ENCODE measurements around the gene STK38. TPM values are rescaled to one million over a fixed set of nuclear protein-coding genes. Genes with fewer than 3 reads are reported as not detected.

The STK38 gene
- total RNA-seq, 4 donors from 2014 or later = 20.5 to 51.0 (median 40.6) TPM

DNA sequence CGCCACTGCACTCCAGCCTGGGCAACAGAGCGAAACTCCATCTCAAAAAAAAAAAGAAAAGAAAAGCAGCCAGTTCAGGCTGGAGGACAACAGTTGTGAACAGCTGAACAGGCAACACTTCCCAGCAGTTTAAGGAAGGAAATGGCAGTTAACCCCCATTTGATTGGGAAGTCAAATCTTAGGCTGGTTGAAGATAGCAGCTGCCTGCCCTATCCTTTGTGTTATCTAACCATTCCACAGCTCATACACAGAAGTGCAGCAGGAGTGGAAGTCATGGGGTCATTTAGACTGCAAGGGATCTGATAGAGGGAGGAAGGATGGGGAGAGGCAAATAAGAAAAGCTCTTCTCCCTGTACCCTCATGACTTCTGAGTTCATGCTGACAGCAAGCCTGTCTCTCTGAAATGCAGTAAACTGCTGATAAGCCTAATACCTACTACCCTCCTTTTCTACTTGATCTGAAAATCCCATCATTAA lies 69.2 kb downstream of the STK38 start:
- no peak overlapping the region for H3K27ac ChIP-seq
- H3K27me3 ChIP-seq = no peaks in the 10 kb centered on the region
- TF ChIP-seq POLR2A (IDR thresholded peaks at IDR 0.05) = no peak
- TF ChIP-seq, protein P1, sequence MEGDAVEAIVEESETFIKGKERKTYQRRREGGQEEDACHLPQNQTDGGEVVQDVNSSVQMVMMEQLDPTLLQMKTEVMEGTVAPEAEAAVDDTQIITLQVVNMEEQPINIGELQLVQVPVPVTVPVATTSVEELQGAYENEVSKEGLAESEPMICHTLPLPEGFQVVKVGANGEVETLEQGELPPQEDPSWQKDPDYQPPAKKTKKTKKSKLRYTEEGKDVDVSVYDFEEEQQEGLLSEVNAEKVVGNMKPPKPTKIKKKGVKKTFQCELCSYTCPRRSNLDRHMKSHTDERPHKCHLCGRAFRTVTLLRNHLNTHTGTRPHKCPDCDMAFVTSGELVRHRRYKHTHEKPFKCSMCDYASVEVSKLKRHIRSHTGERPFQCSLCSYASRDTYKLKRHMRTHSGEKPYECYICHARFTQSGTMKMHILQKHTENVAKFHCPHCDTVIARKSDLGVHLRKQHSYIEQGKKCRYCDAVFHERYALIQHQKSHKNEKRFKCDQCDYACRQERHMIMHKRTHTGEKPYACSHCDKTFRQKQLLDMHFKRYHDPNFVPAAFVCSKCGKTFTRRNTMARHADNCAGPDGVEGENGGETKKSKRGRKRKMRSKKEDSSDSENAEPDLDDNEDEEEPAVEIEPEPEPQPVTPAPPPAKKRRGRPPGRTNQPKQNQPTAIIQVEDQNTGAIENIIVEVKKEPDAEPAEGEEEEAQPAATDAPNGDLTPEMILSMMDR (IDR thresholded peaks at IDR 0.05) = no peak
- no peak for TF ChIP-seq POLR2AphosphoS5 (IDR thresholded peaks at IDR 0.05)
- no peak for TF ChIP-seq EP300 (IDR thresholded peaks at IDR 0.05)
- 85 to 90% methylated on average over 2 of the region's 2 CpGs for WGBS, 2 donors (ENCODE audit: low coverage in 1 of 2)
- H3K4me1 ChIP-seq = no peaks in the 10 kb centered on the region
- H3K4me3 ChIP-seq = no peak overlapping the region
- ATAC-seq = no peak
- no peaks in the 10 kb centered on the region for H3K9me3 ChIP-seq
- peaks cover 0 to 68% of the 10 kb centered on the region in 2 donors for H3K36me3 ChIP-seq

DNA sequence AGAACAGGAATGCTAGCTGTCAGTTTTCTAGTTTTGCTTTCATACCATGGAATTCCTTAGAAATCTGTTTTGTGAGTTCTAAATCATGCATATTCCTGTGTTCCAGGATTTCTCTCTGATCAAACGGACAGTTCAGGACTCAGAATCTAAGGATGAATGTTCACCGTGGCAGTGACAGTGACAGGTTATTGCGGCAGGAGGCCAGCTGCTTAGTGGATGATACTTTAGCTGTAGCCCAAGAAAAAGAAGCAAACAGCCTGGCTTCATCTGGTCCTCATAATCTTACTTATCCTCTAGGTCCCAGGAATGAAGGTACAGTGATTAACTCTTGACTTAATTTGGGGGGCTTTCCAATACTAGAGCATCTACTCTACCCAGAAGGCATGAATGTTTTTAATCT lies 77.3 kb downstream of the STK38 start:
- H3K4me1 ChIP-seq = peaks cover 0 to 7% (median 0%) of the 10 kb centered on the region in 3 donors
- no peaks in the 10 kb centered on the region for H3K9me3 ChIP-seq
- H3K27me3 ChIP-seq = no peaks in the 10 kb centered on the region
- no peak for TF ChIP-seq EP300 (IDR thresholded peaks at IDR 0.05)
- no peak for TF ChIP-seq POLR2A (IDR thresholded peaks at IDR 0.05)
- no peak for TF ChIP-seq POLR2AphosphoS5 (IDR thresholded peaks at IDR 0.05)
- TF ChIP-seq, protein P1 (IDR thresholded peaks at IDR 0.05) = no peak
- H3K36me3 ChIP-seq = peaks cover 0 to 42% of the 10 kb centered on the region in 2 donors
- WGBS, 2 donors (ENCODE audit: low coverage in 1 of 2) = 78 to 100% methylated on average over 3 of the region's 3 CpGs
- H3K27ac ChIP-seq = no peak overlapping the region
- no peak overlapping the region for H3K4me3 ChIP-seq
- no peak for ATAC-seq

DNA sequence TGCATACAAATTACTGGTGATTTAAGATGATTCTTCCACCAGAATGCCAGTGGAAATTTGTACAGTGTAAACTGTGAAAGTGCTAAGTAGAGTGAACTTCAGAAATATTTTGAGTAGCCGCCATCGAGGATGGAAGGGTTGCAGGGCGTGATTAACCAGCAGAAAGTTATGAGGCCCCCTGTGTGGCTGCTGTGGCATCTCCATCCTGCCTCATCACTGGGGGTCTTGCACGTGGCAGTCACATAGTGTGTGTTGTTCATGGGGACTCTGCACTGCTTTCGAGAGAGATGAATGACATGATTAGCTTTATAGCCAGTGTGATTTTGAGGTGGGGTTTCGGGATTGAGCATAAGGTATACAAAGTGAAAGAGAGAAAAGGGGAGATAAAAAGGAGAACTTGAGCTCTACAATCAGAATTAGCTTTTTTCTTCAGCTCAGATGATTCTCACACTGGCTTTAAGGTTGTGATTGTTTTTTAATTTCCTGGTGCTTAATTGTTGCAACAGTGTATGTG lies 78.1 kb downstream of the STK38 start:
- TF ChIP-seq POLR2A (IDR thresholded peaks at IDR 0.05) (no peak), POLR2AphosphoS5 (IDR thresholded peaks at IDR 0.05) (no peak), EP300 (IDR thresholded peaks at IDR 0.05) (no peak)
- TF ChIP-seq, protein P1 (IDR thresholded peaks at IDR 0.05) = no peak

DNA sequence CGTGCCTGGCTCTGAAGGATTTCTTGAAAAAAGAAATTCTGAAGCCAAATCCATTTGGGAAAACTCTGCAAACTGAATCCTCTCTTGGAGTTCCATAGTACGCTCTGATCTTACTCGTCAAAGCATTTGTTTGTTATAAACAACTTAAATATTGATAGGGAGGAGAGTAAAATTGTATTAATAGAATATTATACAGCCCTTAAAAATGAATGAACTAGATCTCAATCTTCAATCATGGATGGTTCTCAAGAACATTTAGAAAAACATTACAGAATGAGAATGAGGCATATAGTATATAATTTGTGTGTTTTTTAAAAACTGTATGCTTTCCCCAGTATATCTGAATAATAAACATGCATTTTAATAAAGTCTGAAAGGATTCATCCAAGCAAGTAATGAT lies 79.7 kb downstream of the STK38 start:
- 98% methylated on average over 3 of the region's 3 CpGs; no CpG with 5 or more reads in 1 of the 2 donors for WGBS, 2 donors (ENCODE audit: low coverage in 1 of 2)

More for the DNA sequence above, 78.1 kb downstream of the STK38 start:
- Histone ChIP-seq H3K9me3 (no peaks in the 10 kb centered on the region), H3K36me3 (peaks cover 0 to 36% of the 10 kb centered on the region in 2 donors), H3K4me3 (no peak overlapping the region), H3K27me3 (no peaks in the 10 kb centered on the region), H3K4me1 (peaks cover 0 to 7% (median 0%) of the 10 kb centered on the region in 3 donors), H3K27ac (no peak overlapping the region)
- no peak for ATAC-seq
- WGBS, 2 donors (ENCODE audit: low coverage in 1 of 2) = 76 to 100% methylated on average over 2 to 6 of the region's 6 CpGs

More for the DNA sequence above, 79.7 kb downstream of the STK38 start:
- Histone ChIP-seq H3K9me3 (no peaks in the 10 kb centered on the region), H3K4me3 (no peak overlapping the region), H3K27ac (no peak overlapping the region), H3K4me1 (peaks cover 0 to 7% (median 0%) of the 10 kb centered on the region in 3 donors), H3K27me3 (no peaks in the 10 kb centered on the region), H3K36me3 (peaks cover 0 to 26% of the 10 kb centered on the region in 2 donors)
- TF ChIP-seq, protein P1 (IDR thresholded peaks at IDR 0.05) = no peak
- TF ChIP-seq POLR2AphosphoS5 (IDR thresholded peaks at IDR 0.05) = no peak
- ATAC-seq = no peak

All from gastroesophageal sphincter (tissue), 4 donors.